Panc1 (cell line): ENCODE data around the gene STXBP5. TPM values are rescaled to one million over a fixed set of nuclear protein-coding genes. Genes with fewer than 3 reads are reported as not detected.

ENCODE experiments used
- ATAC-seq: fragments of 200-7000 bp; cut with Tn5 transposase; 2 replicates; pipeline ENCODE4 v1.9.1; 2020; ENCODE audit warnings: mild to moderate bottlenecking, moderate library complexity
- BruUV-seq: library from RNA; stranded (reverse); fragments of 400-500 nt; replicated peaks from 2 replicates; lab custom pipeline; 2021; lab: Mats Ljungman, UMichigan
- CTCF ChIA-PET: fragments of 300-600 bp; sonication (Branson Sonifier 250); formaldehyde crosslinking; loops from one replicate; lab custom pipeline; 2022; ENCODE audit warnings: antibody characterized with exemption; lab: Charles Lee
- POLR2A ChIA-PET: fragments of 300-600 bp; sonication (Branson Sonifier 250); formaldehyde crosslinking; loops from one replicate; lab custom pipeline; 2022; ENCODE audit warnings: antibody characterized with exemption; lab: Charles Lee
- DNase-seq: peaks from one replicate; pipeline ENCODE4 v3.0.0-alpha.2; 2010; ENCODE audit warnings: low read depth, low spot score
- H3K27ac ChIP-seq: 2 replicates; pipeline ENCODE4 v1.5.1; 2011; ENCODE audit warnings: mild to moderate bottlenecking, low read length, inconsistent platforms
- H3K27me3 ChIP-seq: fragments of 200-500 bp; sonication (Bioruptor generic); 2 replicates; pipeline ENCODE4 v1.6.0; 2014; ENCODE audit warnings: low read length, inconsistent platforms; ENCODE audit not compliant: control insufficient read depth, insufficient read depth
- H3K36me3 ChIP-seq: fragments of 200-500 bp; sonication (Bioruptor generic); 2 replicates; pipeline ENCODE4 v1.5.1; 2014; ENCODE audit warnings: inconsistent platforms, mild to moderate bottlenecking, low read length, moderate library complexity; ENCODE audit not compliant: control insufficient read depth, insufficient read depth
- H3K4me1 ChIP-seq: 2 replicates; pipeline ENCODE4 v1.5.1; 2011; ENCODE audit warnings: inconsistent platforms, mild to moderate bottlenecking, low read length, moderate library complexity; ENCODE audit not compliant: control insufficient read depth, insufficient read depth
- H3K4me3 ChIP-seq, 2 experiments: 2 replicates each; pipeline ENCODE4 v1.5.1; 2011 to 2012; ENCODE audit warnings: low read depth in 2 of 2, low read length in 2 of 2, mild to moderate bottlenecking in 2 of 2, inconsistent platforms in 1 of 2, moderate library complexity in 1 of 2
- H3K9me3 ChIP-seq: fragments of 200-500 bp; sonication (Bioruptor generic); 2 replicates; pipeline ENCODE4 v1.5.1; 2014; ENCODE audit warnings: low read depth, mild to moderate bottlenecking, inconsistent platforms, low read length, moderate library complexity; ENCODE audit not compliant: control insufficient read depth, insufficient read depth
- POLR2AphosphoS5 ChIP-seq: IDR thresholded peaks from 2 replicates; pipeline ENCODE4 v1.6.1; 2012; ENCODE audit warnings: mild to moderate bottlenecking, low read depth, low read length, moderate library complexity
- SIN3A ChIP-seq: IDR thresholded peaks from 2 replicates; pipeline ENCODE4 v1.6.1; 2012; ENCODE audit warnings: low read depth, mild to moderate bottlenecking, low read length, moderate library complexity, borderline replicate concordance; ENCODE audit not compliant: insufficient read depth
- TCF7L2 ChIP-seq: IDR thresholded peaks from 2 replicates; pipeline ENCODE4 v1.6.1; 2011; ENCODE audit warnings: mild to moderate bottlenecking, low read depth, low read length, inconsistent platforms
- in situ Hi-C: cut with HindIII; loops from 2 replicates; pipeline ENCODE4 v1.10.0; 2016; ENCODE audit warnings: low sequenced_read_pairs, low pct_unique_long_range_greater_than_20kb
- intact Hi-C: fragments of 100-400 bp; cut with micrococcal nuclease; formaldehyde crosslinking; loops from one replicate; pipeline ENCODE4 v1.10.0; 2022; ENCODE audit not compliant: unreplicated experiment
- total RNA-seq: library from RNA; stranded (reverse); gene quantifications from one replicate; pipeline ENCODE4 v1.2.1, GENCODE V29; 2021; ENCODE audit not compliant: unreplicated experiment
- TF ChIP-seq, protein P1 (sequence below), 2 experiments: IDR thresholded peaks; 2 replicates each; pipeline ENCODE4 v1.6.1; 2011 to 2012; ENCODE audit warnings: low read depth in 2 of 2, control low read depth in 1 of 2, low read length in 1 of 2, mild to moderate bottlenecking in 1 of 2, moderate library complexity in 1 of 2; ENCODE audit not compliant: insufficient read depth in 1 of 2
- TF ChIP-seq, protein P2 (sequence below): fragments of 450-650 bp; IDR thresholded peaks from 2 replicates; pipeline ENCODE4 v1.5.1; 2017; ENCODE audit warnings: mild to moderate bottlenecking

Gene STXBP5
- total RNA-seq, 1 experiment from 2014 or later: 77.8 TPM

DNA sequence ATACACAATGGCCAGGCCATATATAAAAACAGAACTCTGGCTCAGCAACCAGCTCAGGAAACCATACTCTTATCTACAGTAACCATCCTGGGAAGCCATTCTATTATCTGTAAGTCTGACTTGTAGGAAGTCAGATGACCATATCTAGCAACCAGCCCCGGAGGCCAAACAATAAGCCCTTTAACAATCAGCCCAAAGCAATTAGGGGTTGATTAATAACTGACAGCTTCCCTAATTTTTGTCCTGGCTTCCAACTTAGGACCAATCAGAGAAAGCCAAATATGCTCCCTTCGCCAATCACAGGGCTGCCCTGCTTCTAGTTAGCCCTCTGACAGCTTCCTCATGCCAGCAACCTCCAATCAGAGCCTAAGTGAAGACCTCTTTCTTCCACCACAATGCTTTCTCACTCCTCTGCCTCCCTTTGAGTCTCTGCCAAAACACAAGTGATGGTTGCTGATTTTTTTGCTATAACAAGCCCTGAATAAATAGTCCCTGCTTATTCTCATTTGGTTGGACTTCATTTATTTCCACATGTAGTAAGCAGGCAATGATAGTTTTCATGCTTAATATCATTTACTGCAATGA is 37.8 kb upstream of the STXBP5 start:
- H3K4me3 ChIP-seq: no peak overlapping the region
- TF ChIP-seq, protein P1, sequence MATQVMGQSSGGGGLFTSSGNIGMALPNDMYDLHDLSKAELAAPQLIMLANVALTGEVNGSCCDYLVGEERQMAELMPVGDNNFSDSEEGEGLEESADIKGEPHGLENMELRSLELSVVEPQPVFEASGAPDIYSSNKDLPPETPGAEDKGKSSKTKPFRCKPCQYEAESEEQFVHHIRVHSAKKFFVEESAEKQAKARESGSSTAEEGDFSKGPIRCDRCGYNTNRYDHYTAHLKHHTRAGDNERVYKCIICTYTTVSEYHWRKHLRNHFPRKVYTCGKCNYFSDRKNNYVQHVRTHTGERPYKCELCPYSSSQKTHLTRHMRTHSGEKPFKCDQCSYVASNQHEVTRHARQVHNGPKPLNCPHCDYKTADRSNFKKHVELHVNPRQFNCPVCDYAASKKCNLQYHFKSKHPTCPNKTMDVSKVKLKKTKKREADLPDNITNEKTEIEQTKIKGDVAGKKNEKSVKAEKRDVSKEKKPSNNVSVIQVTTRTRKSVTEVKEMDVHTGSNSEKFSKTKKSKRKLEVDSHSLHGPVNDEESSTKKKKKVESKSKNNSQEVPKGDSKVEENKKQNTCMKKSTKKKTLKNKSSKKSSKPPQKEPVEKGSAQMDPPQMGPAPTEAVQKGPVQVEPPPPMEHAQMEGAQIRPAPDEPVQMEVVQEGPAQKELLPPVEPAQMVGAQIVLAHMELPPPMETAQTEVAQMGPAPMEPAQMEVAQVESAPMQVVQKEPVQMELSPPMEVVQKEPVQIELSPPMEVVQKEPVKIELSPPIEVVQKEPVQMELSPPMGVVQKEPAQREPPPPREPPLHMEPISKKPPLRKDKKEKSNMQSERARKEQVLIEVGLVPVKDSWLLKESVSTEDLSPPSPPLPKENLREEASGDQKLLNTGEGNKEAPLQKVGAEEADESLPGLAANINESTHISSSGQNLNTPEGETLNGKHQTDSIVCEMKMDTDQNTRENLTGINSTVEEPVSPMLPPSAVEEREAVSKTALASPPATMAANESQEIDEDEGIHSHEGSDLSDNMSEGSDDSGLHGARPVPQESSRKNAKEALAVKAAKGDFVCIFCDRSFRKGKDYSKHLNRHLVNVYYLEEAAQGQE (IDR thresholded peaks at IDR 0.05; ENCODE audit: insufficient read depth in 1 of 2, low read depth in 2 of 2, low read length in 1 of 2): no peak
- TF ChIP-seq, protein P2, sequence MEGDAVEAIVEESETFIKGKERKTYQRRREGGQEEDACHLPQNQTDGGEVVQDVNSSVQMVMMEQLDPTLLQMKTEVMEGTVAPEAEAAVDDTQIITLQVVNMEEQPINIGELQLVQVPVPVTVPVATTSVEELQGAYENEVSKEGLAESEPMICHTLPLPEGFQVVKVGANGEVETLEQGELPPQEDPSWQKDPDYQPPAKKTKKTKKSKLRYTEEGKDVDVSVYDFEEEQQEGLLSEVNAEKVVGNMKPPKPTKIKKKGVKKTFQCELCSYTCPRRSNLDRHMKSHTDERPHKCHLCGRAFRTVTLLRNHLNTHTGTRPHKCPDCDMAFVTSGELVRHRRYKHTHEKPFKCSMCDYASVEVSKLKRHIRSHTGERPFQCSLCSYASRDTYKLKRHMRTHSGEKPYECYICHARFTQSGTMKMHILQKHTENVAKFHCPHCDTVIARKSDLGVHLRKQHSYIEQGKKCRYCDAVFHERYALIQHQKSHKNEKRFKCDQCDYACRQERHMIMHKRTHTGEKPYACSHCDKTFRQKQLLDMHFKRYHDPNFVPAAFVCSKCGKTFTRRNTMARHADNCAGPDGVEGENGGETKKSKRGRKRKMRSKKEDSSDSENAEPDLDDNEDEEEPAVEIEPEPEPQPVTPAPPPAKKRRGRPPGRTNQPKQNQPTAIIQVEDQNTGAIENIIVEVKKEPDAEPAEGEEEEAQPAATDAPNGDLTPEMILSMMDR: no peak
- TF ChIP-seq SIN3A (no peak), TCF7L2 (no peak), POLR2AphosphoS5 (no peak)
- in situ Hi-C loops (no loop called here), intact Hi-C loops (no loop called here)
- no peaks in the 10 kb centered on the region for H3K27me3 ChIP-seq
- ChIA-PET CTCF (no interaction called here), POLR2A (no interaction called here)
- DNase-seq: no peak
- no TSS peak for BruUV-seq
- H3K36me3 ChIP-seq: no peaks in the 10 kb centered on the region
- H3K4me1 ChIP-seq: no peaks in the 10 kb centered on the region
- H3K27ac ChIP-seq: no peak overlapping the region; the same call in 1 of the 2 replicates
- no peak for ATAC-seq
- no peaks in the 10 kb centered on the region for H3K9me3 ChIP-seq

DNA sequence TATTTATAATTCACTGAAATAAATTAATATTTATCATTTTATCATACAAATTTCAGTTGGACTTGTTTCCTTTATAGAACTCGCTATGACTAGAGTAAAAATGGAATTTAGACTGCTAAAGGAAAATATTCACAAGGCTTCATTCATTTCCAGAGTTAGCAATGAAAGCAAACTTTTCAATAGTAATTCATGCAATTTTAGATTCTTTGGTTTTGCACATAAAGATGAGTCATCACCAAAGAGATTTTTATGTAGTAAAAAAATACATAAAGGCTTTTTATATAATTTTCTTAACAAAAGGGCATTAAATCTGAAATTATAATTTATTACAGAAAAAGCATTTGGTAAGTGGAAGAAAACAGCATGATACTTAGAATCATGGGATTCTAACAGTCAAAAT is 37.2 kb upstream of the STXBP5 start:
- no peak for DNase-seq
- TF ChIP-seq POLR2AphosphoS5 (no peak), SIN3A (no peak), TCF7L2 (no peak)
- TF ChIP-seq, protein P2: no peak
- TF ChIP-seq, protein P1 (IDR thresholded peaks at IDR 0.05; ENCODE audit: insufficient read depth in 1 of 2, low read depth in 2 of 2, low read length in 1 of 2): no peak
- no peaks in the 10 kb centered on the region for H3K4me1 ChIP-seq
- H3K27me3 ChIP-seq: no peaks in the 10 kb centered on the region
- in situ Hi-C loops (no loop called here), intact Hi-C loops (no loop called here)
- ChIA-PET CTCF (no interaction called here), POLR2A (no interaction called here)
- no peak overlapping the region for H3K27ac ChIP-seq
- no peaks in the 10 kb centered on the region for H3K36me3 ChIP-seq
- no TSS peak for BruUV-seq
- no peaks in the 10 kb centered on the region for H3K9me3 ChIP-seq
- ATAC-seq: no peak
- H3K4me3 ChIP-seq: no peak overlapping the region
